Measurements from ENCODE around the gene ATP5F1E.
A peak's percentile ranks its signal among the peaks of the same experiment; 100 is the strongest.
"Not testable (repeated sequence)": the region's sequence is repeated elsewhere in the genome, so short reads cannot be mapped to it uniquely, and the experiment has no call there.

ATP5F1E gene

DNA sequence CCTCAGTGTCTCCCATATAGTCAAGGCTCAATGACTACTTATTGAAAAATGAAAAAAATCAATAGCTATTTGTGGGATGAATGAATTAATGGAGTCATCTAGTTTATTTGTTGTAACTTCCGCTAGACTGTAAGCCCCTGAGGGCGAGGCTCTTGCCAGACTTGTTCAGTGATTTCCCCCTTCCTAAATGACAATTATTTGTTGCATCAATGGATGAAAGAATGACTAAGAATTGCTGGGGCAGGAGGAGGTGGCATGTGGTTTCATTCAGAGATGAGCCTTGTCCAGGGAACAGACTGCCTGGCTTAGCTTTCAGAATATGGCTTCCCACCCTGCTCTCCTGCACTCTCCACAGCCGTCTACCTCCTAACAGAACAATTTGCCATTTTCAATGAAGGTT is 11.6 kb upstream of the ATP5F1E start:
- no peak for DNase-seq (ENCODE audit: low read depth in 2 of 3, low spot score in 2 of 3)

DNA sequence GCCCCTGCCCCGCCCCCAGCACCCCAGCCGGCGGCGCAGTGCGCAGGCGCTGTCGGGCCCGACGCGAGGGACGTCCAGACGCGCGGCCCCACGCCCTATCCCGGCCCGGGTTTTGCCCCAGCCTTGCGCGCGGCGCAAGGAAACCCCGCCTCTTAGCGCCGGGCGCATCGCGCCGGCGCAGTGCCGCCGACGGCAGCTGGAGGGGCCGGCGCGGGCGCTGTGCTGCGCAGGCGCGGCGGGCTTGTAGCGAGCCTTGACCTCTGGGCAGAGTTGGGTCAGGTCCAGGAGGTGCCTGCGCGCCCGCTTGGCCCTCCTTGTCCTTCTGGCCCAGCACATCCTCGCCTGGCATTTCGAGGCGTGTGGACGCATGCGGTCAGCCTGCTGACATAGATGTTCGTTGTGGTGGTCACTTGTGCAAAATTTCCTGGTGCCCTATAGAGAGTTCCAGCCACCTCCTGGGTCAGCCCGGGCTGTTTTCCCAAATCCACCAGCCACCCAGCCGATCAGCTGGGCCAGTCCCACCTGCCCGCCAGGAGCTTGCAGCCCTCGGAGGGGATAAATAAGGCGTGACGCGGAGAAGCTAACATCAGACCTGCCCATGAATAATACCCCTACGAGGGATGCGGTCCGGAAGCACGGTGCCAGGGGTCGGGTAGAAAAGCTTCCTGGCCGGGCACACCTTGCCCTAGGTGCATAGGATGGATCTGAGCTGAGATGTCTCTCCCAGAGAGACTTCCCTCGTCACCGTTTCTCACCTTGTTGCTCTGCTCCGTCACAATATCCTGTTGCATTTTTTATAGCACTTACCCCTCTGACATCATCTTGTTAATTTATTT is 10.9 kb upstream of the ATP5F1E start:
- peak; percentile 86 to 94 (median 88) for DNase-seq (ENCODE audit: low read depth in 2 of 3, low spot score in 2 of 3)

DNA sequence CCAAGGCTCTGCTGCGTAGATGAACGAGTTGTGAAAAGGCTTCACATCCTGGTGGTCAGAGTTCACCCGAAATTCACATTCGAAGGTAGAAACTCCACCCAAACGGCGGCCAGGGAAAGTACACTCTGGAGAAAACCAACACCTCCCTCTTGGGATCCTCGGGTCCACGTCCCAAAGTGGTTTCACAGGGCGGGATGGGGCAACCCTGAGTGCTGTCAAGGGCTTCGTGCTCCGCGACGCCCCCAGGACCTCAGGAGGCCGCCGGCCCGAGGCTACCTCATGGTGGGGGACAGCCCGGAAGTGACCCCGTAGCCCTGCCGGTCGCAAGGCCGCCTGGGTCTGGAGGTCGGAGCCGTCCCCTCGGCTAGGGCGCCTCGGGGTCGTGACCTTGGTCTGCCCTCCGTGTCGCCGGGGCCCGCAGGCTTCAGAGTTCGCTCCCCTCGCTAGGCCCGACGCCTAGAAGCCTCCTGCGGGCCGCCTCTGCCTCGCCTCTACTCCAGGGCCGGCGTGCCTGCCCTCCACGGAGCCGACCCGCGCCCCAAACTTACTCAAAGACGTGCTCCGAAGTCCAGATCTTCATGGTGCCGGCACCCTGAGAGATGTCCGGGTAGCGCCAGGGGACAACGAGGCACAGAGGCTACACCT is 10.1 kb upstream of the ATP5F1E start, which contains the start of gene PRELID3B:
TSS of gene PRELID3B (minus strand) at position 636 of the 645 bp plus-strand sequence. CDS start at position 580, 56 bp downstream.
- DNase-seq (ENCODE audit: low read depth in 2 of 3, low spot score in 2 of 3) = no peak

DNA sequence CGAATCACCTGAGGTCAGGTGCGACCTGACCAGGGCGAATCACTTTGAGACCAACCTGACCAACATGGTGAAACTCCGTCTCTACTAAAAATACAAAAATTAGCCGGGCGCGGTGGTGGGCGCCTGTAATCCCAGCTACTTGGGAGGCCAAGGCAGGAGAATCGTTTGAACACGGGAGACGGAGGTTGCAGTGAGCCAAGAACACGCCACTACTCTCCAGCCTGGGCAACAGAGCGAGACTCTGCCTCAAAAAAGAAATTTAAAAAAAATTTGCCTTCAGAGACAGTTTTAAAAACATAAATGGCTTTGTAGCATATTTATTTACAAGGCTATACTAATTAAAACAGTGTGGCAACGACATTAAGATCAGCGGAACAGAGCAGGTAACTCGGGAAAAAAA is 9.4 kb upstream of the ATP5F1E start:
- not testable (repeated sequence) for DNase-seq (ENCODE audit: low read depth in 2 of 3, low spot score in 2 of 3)

DNA sequence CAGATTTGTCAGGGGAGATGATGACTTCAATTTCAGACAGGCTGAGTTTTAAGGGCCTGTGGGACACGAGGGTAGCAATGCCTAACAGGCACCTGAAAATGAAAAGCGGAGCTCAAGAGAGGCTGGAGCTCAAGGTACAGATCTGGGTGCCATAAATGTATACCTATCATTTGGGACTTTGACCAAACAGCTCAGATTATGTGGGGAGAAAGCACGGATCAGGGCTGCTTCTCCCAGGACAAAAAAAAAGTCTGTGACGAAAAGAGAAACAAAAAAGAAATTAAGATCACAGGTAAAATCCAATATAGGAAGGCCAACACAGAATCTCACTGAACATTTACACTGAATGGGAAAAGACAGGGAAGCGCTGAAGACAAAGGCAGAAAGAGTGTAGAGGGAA is 8.5 kb upstream of the ATP5F1E start:
- no peak for DNase-seq (ENCODE audit: low read depth in 2 of 3, low spot score in 2 of 3)

DNA sequence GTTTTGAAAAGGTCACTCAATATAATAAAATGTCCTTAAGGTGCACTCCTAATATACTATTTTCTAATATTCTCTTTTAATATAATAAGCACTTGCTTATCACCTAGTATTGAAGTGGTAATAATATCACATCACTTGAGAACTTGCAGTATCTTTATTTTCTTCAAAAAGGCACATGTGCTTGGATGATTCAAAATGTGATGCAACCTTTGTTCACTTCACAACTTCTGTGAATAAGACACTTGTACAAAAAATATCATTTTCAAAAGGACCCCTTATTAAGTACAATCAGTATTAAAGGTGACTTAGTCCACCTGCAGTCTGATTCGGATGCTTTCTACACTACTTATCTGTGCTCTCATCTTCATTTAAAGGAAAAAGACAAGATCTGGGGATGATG is 7.1 kb upstream of the ATP5F1E start:
- no peak for DNase-seq (ENCODE audit: low read depth in 2 of 3, low spot score in 2 of 3)

DNA sequence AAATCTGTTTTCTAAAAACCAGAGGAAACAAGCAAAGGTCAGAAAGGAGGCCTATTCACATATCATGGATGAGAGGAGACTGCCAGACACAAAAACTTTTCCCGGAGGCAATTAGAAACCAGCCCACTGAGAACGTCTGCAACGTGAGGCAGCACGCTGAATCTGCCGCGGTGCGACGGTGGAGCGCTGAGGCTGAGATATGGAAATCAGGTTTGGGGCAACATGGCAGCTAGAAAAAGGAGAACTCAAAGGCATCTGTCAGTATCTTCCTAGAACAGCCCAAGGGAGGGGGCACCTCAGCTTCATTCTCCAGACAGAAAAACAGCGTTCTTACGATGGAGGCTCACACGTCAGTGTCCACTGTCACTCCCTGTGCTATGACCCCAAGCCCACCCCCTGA is 5.3 kb upstream of the ATP5F1E start:
- no peak for DNase-seq (ENCODE audit: low read depth in 2 of 3, low spot score in 2 of 3)

DNA sequence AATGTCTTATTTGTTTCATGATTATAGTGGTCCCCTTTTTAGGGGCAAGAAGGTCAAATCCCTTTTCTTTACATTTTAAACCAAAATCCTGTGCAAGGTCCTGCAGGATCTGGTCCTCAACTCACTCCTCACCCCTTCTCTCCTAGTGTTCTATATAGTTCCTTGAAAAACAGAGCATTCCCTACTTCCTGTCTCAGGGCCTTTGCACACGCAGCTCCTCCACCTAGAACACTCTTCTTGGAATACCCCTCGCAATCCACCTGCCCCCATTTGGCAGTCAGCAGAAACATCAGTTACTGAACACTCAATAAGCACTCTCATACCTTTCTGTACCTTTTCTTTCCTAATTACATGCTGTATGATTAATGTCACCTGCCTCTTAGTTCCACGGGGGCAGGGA is 3.2 kb upstream of the ATP5F1E start:
- no peak for DNase-seq (ENCODE audit: low read depth in 2 of 3, low spot score in 2 of 3)

DNA sequence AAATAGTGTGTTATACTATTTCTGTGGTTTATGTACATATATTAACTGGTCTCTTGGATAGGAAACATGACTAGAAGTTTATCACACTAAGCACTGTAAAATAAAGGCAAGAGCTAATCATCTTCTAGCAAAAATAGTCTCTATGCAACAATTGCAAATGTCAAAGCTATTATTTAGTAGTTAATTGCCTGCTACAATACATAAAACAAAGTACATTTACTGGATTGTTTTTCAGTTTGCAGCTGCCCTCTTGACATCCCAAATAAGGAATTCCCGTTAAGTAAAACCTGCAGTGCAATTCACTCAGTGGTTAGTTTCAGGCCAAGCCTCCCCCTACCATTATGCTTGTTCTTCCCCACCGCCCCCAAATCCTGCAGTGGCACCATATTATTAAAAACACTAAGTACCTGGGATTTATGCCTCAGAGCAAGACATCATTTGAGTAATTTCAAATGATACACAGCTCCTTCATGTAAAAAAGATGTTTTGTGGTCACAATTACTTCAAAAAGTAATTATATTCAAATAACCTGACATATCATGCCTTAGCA is 1.6 kb upstream of the ATP5F1E start:
- DNase-seq (ENCODE audit: low read depth in 2 of 3, low spot score in 2 of 3) = no peak

DNA sequence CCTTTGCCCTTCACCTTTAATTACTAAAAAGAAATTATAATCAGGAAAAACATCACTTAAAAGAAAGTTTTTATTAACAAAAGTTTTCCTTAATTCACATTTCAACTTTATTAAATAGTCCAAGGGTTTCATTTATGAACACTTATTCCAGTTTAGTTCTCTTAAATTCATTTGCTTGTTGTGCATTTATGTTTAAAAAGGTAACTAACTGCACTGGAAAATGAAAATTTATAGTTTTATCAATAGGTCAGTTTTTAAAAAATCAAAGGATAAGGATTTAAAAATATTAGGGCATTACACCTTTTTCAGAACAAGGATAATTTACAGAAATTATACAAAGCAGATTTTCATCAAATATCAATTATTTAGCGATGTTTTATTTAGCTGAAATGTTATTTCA is 958 bp upstream of the ATP5F1E start:
- no peak for DNase-seq (ENCODE audit: low read depth in 2 of 3, low spot score in 2 of 3)

DNA sequence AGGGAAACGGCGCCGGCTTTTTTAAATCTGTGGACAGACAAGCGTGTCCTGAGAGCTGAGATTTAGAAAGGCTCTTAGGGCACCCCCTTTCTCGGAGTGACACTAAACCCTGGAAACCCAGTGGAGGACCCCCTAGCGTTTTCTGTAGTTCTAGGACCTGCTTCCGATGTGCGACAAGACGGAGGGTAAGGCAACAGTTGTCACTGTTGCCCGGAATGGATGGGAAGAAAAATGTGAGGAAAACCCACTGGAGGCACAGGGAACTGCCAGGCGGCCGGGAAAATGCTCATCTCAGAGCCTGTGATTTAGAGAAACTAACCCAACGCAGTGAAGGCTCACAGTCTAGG is 551 bp upstream of the ATP5F1E start:
- no peak for DNase-seq (ENCODE audit: low read depth in 2 of 3, low spot score in 2 of 3)

DNA sequence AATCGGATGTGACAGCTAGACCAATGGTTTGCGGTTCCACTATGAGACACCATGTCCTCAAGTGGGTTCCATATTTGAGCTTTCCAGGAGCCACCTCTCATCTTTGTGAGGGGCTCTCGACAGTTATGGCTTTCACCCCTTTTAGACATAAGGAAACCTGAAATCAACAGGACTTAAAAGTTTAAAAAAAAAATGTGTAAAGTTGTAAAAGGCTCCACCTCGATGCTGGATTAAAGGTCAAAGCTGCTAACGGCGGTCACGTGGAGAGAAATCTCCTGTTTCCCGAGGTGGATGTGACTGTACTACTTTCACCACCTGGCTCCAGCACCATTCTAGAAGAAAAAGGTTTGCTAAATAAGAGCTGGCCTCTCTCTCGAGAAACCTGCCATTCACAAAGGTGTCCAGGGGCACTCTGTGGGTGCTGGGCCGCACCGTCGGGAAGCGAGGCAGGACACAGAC is 542 bp downstream of the ATP5F1E start:
- no peak for DNase-seq (ENCODE audit: low read depth in 2 of 3, low spot score in 2 of 3)

DNA sequence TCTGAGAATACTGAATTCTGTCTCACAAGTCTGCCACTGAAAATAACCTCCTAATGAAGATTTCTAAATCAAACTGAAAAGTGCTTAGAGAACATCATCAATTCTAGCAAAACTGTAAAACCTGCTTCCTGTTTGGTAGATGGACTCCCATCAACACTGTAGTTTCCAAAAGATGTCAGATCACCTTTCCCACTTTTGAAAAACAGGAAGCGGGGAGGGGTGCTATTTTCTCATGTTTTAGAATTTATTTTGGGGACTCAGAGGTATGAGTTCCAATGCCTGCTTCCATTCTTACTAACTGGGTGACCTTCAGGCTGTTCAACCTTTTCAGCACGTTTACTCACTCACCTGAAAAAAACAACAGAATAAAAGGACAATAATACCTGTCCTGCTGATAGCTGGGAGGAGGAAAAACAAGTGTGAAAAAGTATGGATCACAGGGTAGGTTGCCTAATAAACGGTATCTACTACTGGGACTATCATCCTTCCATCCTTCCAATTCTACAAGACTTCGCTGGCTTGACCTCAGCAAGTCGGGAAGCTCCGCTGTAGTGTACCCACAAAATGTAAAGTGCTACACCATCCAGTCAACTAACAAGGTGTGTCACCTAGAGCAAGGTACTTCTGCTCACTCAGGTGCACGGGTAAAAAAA is 1.1 kb downstream of the ATP5F1E start:
- no peak for DNase-seq (ENCODE audit: low read depth in 2 of 3, low spot score in 2 of 3)

DNA sequence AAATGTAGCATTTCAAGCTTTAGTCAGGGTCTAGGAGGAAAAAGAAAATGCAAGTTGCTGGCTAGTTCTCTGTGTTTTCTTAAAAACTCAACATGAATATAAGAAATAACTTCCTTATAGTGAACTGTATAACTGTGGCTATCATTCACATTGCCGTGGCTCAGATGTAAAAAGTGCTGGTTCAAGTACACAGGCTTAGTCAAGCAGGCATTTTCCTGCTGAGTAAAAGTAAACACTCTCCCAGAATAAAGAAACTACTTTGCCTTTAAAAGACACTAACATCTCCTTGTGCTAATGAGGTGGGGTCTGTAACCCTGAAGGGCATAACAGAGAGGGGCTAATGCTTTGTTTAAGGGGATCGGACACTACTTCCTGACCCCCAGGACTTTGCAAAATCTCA is 3.3 kb downstream of the ATP5F1E start:
- DNase-seq (ENCODE audit: low read depth in 2 of 3, low spot score in 2 of 3) = no peak

DNA sequence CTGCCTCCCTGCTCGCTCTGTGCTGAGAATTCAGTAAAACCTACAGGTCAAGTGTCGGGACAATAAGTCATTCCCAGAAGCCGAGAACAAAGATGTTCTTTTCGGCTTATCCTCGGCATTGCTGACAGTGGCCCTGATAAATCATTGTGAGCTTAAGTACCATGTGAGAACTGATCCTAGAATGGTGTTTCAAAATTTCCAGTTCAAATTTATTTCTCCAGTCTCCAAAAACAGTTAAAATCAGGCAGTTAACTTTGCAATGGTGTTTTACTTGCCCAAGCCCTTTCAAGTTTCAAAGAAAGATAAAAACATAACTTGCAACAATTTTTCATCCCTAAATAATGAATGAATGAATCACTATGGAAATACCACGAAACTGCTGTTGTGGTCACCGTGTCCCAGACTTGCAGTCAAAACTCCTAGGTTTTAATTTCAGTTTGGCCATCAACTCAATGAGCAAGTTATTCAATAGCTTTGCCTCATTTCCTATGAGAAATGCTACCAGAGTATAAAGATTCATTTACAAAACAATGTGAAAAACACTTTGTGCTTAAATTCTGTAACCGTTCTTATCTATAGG is 4.3 kb downstream of the ATP5F1E start:
- DNase-seq (ENCODE audit: low read depth in 2 of 3, low spot score in 2 of 3) = no peak

DNA sequence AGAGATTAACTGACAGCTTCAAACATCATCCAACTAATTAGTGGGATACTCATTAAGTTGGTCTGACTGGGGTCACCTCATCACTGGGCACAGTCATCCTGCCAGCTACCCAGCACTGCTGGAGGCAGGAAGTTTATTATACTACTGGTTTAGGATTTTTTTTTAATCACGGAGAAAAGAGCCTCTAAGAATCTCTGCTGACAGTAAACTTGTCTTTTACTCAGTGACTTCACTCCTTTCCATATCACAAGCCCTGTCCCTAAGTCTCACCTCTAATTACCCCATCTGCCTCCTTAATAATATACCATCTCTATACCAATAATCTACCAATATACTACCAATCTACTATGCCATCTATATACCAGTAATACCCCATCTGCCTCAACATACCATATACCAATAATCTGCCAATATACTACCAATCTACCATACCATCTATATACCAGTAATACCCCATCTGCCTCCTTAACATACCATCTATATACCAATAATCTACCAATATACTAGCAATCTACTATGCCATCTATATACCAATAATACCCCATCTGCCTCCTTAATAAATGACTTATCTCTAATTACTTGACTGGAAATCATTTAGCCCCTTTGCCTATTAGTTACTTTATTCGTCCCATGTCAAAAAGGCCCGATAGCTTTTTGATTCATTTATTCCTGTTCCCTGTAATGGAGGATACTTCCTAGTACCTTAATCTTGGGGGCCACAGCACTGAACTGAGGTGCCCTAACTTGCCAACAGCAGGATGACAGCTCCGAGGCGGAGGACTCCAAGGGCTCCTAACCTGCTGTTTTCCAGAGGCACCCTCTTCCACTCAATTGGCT is 5.0 kb downstream of the ATP5F1E start:
- no peak for DNase-seq (ENCODE audit: low read depth in 2 of 3, low spot score in 2 of 3)

DNA sequence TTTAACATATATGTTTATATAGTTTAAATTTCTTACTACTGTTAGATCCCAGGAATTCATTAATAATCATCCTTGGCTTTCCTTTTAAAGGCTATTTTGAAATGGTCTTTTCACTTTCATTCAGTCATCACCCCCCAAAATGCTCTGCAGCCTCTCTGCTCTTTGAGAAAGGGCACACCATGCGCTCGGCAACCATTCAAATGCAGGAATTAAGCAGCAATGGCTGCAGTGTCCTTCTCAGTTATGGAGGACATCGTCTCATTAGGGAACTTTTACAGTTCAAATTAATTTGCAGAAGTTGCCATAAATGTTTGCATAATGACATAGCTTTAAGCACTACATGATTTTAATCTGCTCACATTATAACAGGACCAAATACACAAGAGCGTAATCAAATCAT is 6.6 kb downstream of the ATP5F1E start:
- DNase-seq (ENCODE audit: low read depth in 2 of 3, low spot score in 2 of 3) = no peak

DNA sequence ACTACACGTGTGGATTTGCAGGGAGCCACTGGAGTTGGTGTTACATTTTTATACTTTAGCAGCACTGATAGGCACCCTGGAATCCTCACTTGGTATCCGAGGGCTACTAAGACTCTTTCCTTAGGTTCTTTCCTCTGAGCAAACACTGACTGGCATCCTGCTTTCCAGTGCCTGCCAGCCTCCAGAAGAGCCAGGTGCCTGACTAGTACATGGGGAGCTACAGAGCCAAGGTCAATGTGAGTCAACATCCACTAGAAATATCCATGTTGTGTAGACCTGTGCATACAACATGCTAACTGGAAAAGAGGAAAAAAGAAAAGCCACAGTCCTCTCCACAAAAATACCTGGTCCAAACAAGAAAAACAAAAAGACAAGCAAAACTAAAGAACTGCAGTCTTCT is 7.0 kb downstream of the ATP5F1E start:
- DNase-seq (ENCODE audit: low read depth in 2 of 3, low spot score in 2 of 3) = no peak

DNA sequence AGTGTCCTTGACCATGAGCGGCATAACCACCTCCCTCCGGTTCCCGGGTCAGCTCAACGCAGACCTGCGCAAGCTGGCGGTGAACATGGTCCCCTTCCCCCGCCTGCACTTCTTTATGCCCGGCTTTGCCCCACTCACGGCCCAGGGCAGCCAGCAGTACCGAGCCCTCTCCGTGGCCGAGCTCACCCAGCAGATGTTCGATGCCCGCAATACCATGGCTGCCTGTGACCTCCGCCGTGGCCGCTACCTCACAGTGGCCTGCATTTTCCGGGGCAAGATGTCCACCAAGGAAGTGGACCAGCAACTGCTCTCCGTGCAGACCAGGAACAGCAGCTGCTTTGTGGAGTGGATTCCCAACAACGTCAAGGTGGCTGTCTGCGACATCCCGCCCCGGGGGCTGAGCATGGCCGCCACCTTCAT is 8.0 kb downstream of the ATP5F1E start:
- no peak for DNase-seq (ENCODE audit: low read depth in 2 of 3, low spot score in 2 of 3)

DNA sequence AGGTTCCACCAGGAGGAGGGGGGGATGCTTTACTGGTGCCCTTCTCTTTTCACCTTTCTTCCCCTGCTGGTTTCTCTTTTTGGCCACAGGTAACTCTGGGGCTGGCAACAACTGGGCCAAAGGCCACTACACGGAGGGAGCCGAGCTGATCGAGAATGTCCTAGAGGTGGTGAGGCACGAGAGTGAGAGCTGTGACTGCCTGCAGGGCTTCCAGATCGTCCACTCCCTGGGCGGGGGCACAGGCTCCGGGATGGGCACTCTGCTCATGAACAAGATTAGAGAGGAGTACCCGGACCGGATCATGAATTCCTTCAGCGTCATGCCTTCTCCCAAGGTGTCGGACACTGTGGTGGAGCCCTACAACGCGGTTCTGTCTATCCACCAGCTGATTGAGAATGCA is 8.5 kb downstream of the ATP5F1E start:
- no peak for DNase-seq (ENCODE audit: low read depth in 2 of 3, low spot score in 2 of 3)

DNA sequence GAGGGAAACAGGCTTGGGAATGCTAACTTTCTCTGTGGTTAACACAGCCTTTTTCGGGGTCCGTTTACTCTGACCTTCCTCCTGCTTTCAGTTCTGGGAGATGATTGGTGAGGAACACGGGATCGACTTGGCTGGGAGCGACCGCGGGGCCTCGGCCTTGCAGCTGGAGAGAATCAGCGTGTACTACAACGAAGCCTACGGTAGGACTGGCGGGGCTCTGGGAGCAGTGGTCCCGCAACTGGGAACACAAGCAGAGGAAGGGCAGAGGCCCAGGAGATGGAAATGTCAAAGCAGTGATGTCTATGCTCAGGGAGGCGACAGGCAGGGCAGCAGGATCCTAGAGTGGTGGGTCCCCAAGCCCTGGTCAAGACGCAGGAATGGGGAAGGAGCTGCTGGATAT is 9.4 kb downstream of the ATP5F1E start:
- DNase-seq (ENCODE audit: low read depth in 2 of 3, low spot score in 2 of 3) = no peak

Data from activated CD8-positive, alpha-beta memory T cell treated with anti-CD3 and anti-CD28 coated beads for 48 hours (primary cell).